Measurements from ENCODE around the gene MPHOSPH9. TPM values are rescaled to one million over a fixed set of nuclear protein-coding genes. Genes with fewer than 3 reads are reported as not detected.

MPHOSPH9 gene
- total RNA-seq, 4 donors from 2014 or later, result 14.0 to 44.3 (median 14.3) TPM

DNA sequence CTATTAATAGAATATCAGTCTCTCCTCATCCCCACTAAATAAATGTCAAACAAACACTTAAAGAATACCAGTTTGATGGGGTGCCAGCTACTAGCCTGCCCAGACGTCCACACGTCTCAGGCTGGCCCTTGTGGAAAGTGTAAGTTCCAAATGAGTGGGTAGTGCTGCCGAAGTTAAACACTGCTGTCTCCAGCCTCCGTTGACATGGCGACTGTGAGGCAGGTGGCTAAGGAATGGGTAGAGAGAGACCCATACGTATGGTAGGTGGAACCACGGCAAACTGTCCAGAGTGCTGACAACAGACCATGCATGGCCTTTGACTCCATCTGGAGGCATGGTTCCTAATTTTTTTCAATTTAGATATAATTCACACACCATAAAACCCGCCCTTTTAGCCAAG is 119.9 kb downstream of the MPHOSPH9 start:
- H3K4me3 ChIP-seq, result no peak overlapping the region
- no peaks in the 10 kb centered on the region for H3K9me3 ChIP-seq
- H3K27ac ChIP-seq, result no peak overlapping the region
- 77% methylated on average over 8 of the region's 8 CpGs for WGBS
- DNase-seq (ENCODE audit: low spot score in 2 of 2), result no peak
- TF ChIP-seq POLR2A (IDR thresholded peaks at IDR 0.05) (no peak), EP300 (IDR thresholded peaks at IDR 0.05) (no peak), POLR2AphosphoS5 (IDR thresholded peaks at IDR 0.05) (no peak)
- TF ChIP-seq, protein P1, sequence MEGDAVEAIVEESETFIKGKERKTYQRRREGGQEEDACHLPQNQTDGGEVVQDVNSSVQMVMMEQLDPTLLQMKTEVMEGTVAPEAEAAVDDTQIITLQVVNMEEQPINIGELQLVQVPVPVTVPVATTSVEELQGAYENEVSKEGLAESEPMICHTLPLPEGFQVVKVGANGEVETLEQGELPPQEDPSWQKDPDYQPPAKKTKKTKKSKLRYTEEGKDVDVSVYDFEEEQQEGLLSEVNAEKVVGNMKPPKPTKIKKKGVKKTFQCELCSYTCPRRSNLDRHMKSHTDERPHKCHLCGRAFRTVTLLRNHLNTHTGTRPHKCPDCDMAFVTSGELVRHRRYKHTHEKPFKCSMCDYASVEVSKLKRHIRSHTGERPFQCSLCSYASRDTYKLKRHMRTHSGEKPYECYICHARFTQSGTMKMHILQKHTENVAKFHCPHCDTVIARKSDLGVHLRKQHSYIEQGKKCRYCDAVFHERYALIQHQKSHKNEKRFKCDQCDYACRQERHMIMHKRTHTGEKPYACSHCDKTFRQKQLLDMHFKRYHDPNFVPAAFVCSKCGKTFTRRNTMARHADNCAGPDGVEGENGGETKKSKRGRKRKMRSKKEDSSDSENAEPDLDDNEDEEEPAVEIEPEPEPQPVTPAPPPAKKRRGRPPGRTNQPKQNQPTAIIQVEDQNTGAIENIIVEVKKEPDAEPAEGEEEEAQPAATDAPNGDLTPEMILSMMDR (IDR thresholded peaks at IDR 0.05), result no peak
- H3K27me3 ChIP-seq, result no peaks in the 10 kb centered on the region
- peaks cover 35% of the 10 kb centered on the region for H3K4me1 ChIP-seq
- no peaks in the 10 kb centered on the region for H3K36me3 ChIP-seq

DNA sequence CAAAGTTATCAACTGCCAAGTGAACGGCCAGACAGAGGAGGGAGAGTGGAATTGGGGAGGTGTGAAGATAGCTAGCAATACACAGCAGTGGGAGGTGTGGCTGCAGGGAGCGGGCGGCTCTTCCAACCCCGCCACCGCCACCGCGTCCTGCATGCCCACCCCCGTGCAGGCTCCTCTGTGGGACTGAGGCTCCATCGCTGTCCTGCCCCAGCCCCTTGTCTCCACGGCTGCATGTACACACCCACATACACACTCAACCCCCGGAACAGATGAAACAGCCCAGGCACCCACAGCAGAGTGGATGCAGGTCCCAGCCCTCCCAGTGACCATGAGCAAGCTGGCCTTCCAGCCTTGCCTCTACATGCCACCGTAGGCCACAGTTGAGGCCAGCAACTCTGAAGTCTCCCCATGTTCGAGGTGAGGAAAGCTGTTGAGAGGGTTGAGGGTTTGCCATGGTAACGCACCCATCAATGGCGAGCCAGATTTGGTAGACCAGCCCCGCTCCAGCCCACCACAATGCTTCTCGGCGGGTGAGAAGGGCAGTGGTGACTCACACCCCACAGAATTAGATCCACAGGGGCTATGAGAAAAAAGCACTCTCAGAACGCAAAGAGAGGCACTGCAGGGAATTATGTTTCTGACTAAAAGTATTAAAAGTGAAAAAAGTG is 121.3 kb downstream of the MPHOSPH9 start:
- Histone ChIP-seq H3K4me1 (peaks cover 47% of the 10 kb centered on the region), H3K27me3 (no peaks in the 10 kb centered on the region), H3K36me3 (peaks cover 6% of the 10 kb centered on the region), H3K4me3 (no peak overlapping the region), H3K27ac (no peak overlapping the region), H3K9me3 (no peaks in the 10 kb centered on the region)
- DNase-seq (ENCODE audit: low spot score in 2 of 2), result no peak
- 90% methylated on average over 18 of the region's 19 CpGs for WGBS
- no peak for TF ChIP-seq EP300 (IDR thresholded peaks at IDR 0.05)
- TF ChIP-seq POLR2AphosphoS5 (IDR thresholded peaks at IDR 0.05), result no peak
- TF ChIP-seq POLR2A (IDR thresholded peaks at IDR 0.05), result no peak
- TF ChIP-seq, protein P1 (IDR thresholded peaks at IDR 0.05), result no peak

- Histone ChIP-seq H3K9me3 (no peaks in the 10 kb centered on the region), H3K4me1 (peaks cover 31% of the 10 kb centered on the region), H3K27me3 (no peaks in the 10 kb centered on the region), H3K36me3 (peaks cover 6% of the 10 kb centered on the region), H3K27ac (no peak overlapping the region), H3K4me3 (no peak overlapping the region)
- whole genome bisulfite sequencing, result 44% methylated on average over 1 of the region's 3 CpGs
- no peak for TF ChIP-seq EP300 (IDR thresholded peaks at IDR 0.05)
- TF ChIP-seq, protein P1 (IDR thresholded peaks at IDR 0.05), result no peak
- TF ChIP-seq POLR2A (IDR thresholded peaks at IDR 0.05), result no peak
- no peak for TF ChIP-seq POLR2AphosphoS5 (IDR thresholded peaks at IDR 0.05)
- no peak for DNase-seq (ENCODE audit: low spot score in 2 of 2)
Observed at GRCh38 chr12:123109319-123109772, 123.6 kb downstream of the MPHOSPH9 start.

DNA sequence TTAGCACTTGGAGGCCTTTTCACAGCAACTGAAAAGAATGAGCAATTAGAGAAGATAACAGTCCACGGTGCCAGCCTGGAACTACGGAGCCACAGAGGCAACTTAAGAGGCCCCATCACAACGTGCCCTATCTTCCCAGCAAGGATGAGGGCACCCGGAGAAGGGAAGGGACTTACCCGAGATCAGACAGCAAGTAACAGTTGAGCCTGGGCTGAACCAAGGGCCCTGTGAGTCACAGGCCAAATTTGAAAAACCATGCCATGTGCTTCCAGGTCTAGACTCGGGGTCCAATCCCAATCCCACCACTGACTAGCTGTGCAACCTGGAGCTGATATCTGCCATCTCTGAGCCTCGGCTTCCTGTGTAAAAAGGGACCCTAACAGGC is 124.3 kb downstream of the MPHOSPH9 start:
- Histone ChIP-seq H3K27me3 (no peaks in the 10 kb centered on the region), H3K36me3 (peaks cover 6% of the 10 kb centered on the region), H3K9me3 (no peaks in the 10 kb centered on the region), H3K4me3 (no peak overlapping the region), H3K27ac (no peak overlapping the region), H3K4me1 (peaks cover 30% of the 10 kb centered on the region)
- 88% methylated on average over 7 of the region's 7 CpGs for WGBS
- TF ChIP-seq POLR2AphosphoS5 (IDR thresholded peaks at IDR 0.05), result no peak
- no peak for TF ChIP-seq EP300 (IDR thresholded peaks at IDR 0.05)
- TF ChIP-seq POLR2A (IDR thresholded peaks at IDR 0.05), result no peak
- TF ChIP-seq, protein P1 (IDR thresholded peaks at IDR 0.05), result no peak
- DNase-seq (ENCODE audit: low spot score in 2 of 2), result no peak

- 76% methylated on average over 13 of the region's 13 CpGs for WGBS
- peaks cover 30% of the 10 kb centered on the region for H3K4me1 ChIP-seq
- H3K9me3 ChIP-seq, result no peaks in the 10 kb centered on the region
- TF ChIP-seq, protein P1 (IDR thresholded peaks at IDR 0.05), result no peak
- TF ChIP-seq POLR2AphosphoS5 (IDR thresholded peaks at IDR 0.05) (no peak), POLR2A (IDR thresholded peaks at IDR 0.05) (no peak), EP300 (IDR thresholded peaks at IDR 0.05) (no peak)
- H3K36me3 ChIP-seq, result peaks cover 6% of the 10 kb centered on the region
- no peak overlapping the region for H3K27ac ChIP-seq
- no peak overlapping the region for H3K4me3 ChIP-seq
- no peak for DNase-seq (ENCODE audit: low spot score in 2 of 2)
- no peaks in the 10 kb centered on the region for H3K27me3 ChIP-seq
Observed at GRCh38 chr12:123107926-123108681, 124.8 kb downstream of the MPHOSPH9 start.

Measured in suprapubic skin (tissue), 4 donors.